ENCODE measurements around the gene SNX20. TPM values are rescaled to one million over a fixed set of nuclear protein-coding genes. Genes with fewer than 3 reads are reported as not detected.

Gene SNX20
- total and polyA plus RNA-seq, 2 of the 13 experiments (the other 11 are each of a cell fraction or from before 2014, with no cell fraction given), result not detected

GRCh38 chr16:50632927-50633800, 47.9 kb downstream of the SNX20 start (continued):
- peak; percentile 79 for TF ChIP-seq RBM22 (optimal IDR thresholded peaks at IDR 0.05; ENCODE audit: low read length)
- TF ChIP-seq AGO2 (optimal IDR thresholded peaks at IDR 0.05; ENCODE audit: low read depth, low read length), result peak; percentile 99
- TF ChIP-seq ZNF383 (CRISPR knock-in tag; IDR thresholded peaks at IDR 0.05; ENCODE audit: borderline replicate concordance), result no peak
- no peak for TF ChIP-seq MED13 (CRISPR knock-in tag; IDR thresholded peaks at IDR 0.05)
- no peak for TF ChIP-seq ZNF543 (CRISPR knock-in tag; IDR thresholded peaks at IDR 0.05)
- TF ChIP-seq REL (CRISPR knock-in tag; conservative IDR thresholded peaks at IDR 0.05), result 0 out of 2 replicates have a peak, but pooled peaks have one; percentile 40
- no peak for TF ChIP-seq ZNF569 (CRISPR knock-in tag; IDR thresholded peaks at IDR 0.05; ENCODE audit: borderline replicate concordance)
- no peak for TF ChIP-seq ZNF382 (CRISPR knock-in tag; IDR thresholded peaks at IDR 0.05; ENCODE audit: borderline replicate concordance)
- TF ChIP-seq ZFP36L1 (CRISPR knock-in tag; IDR thresholded peaks at IDR 0.05), result no peak
- TF ChIP-seq MAFG (CRISPR knock-in tag; IDR thresholded peaks at IDR 0.05), result no peak
- TF ChIP-seq CREBL2 (CRISPR knock-in tag; IDR thresholded peaks at IDR 0.05; ENCODE audit: borderline replicate concordance), result no peak
- no peak for TF ChIP-seq NBN (conservative IDR thresholded peaks at IDR 0.05)
- TF ChIP-seq SRSF4 (IDR thresholded peaks at IDR 0.05; ENCODE audit: low read depth, low read length, poor library complexity, severe bottlenecking), result no peak
- no peak for TF ChIP-seq NR0B2 (CRISPR knock-in tag; IDR thresholded peaks at IDR 0.05)
- TF ChIP-seq ZNF772 (CRISPR knock-in tag; IDR thresholded peaks at IDR 0.05), result no peak
- no peak for TF ChIP-seq MAX (IDR thresholded peaks at IDR 0.05)
- no peak for TF ChIP-seq CAMTA2 (CRISPR knock-in tag; IDR thresholded peaks at IDR 0.05; ENCODE audit: borderline replicate concordance)
- no peak for TF ChIP-seq ZNF512 (CRISPR knock-in tag; IDR thresholded peaks at IDR 0.05)
- TF ChIP-seq WIZ (CRISPR knock-in tag; IDR thresholded peaks at IDR 0.05), result no peak
- TF ChIP-seq RARA (CRISPR knock-in tag; IDR thresholded peaks at IDR 0.05), result no peak
- TF ChIP-seq MYNN (CRISPR knock-in tag; IDR thresholded peaks at IDR 0.05; ENCODE audit: low read depth), result no peak
- peak; percentile 29 for TF ChIP-seq HNRNPLL (IDR thresholded peaks at IDR 0.05; ENCODE audit: low read depth, low read length, poor library complexity, severe bottlenecking)
- no peak for TF ChIP-seq HMGXB4 (CRISPR knock-in tag; IDR thresholded peaks at IDR 0.05; ENCODE audit: borderline replicate concordance in 1 of 2, low read depth in 1 of 2)
- TF ChIP-seq ZNF225 (CRISPR knock-in tag; IDR thresholded peaks at IDR 0.05), result no peak
- TF ChIP-seq FOSL2 (CRISPR knock-in tag; IDR thresholded peaks at IDR 0.05), result no peak
- TF ChIP-seq TAF15 (IDR thresholded peaks at IDR 0.05; ENCODE audit: low read depth, low read length, poor library complexity, severe bottlenecking), result peak; percentile 43

All from HepG2 (cell line).